GM23338 (cell line): Measurements from ENCODE around the gene G6PC3. TPM values are rescaled to one million over a fixed set of nuclear protein-coding genes. Genes with fewer than 3 reads are reported as not detected.
A peak's percentile ranks its signal among the peaks of the same experiment; 100 is the strongest.

Experiments
- ATAC-seq: fragments of 200-7000 bp; cut with Tn5 transposase; 3 replicates; pipeline ENCODE4 v1.9.1; 2020
- DNase-seq: peaks from one replicate; pipeline ENCODE4 v3.0.0-alpha.2; 2015; ENCODE audit warnings: low spot score
- H2AFZ ChIP-seq: fragments of 200-600 bp; sonication (generic); 2 replicates; pipeline ENCODE4 v1.8.0; 2016; ENCODE audit warnings: antibody characterized with exemption, mild to moderate bottlenecking, moderate library complexity
- H3F3A ChIP-seq: fragments of 200-600 bp; sonication (generic); replicated peaks from 2 replicates; pipeline ENCODE4 v1.8.0; 2017; ENCODE audit warnings: antibody characterized with exemption, mixed run types, low read depth
- H3K27ac ChIP-seq: fragments of 200-600 bp; sonication (generic); 2 replicates; pipeline ENCODE4 v1.6.1; 2016; ENCODE audit warnings: low read depth
- H3K27me3 ChIP-seq: fragments of 200-600 bp; sonication (generic); 2 replicates; pipeline ENCODE4 v1.8.0; 2016; ENCODE audit warnings: mild to moderate bottlenecking, mixed run types, moderate library complexity; ENCODE audit not compliant: insufficient read depth
- H3K36me3 ChIP-seq: fragments of 200-600 bp; sonication (generic); 2 replicates; pipeline ENCODE4 v1.8.0; 2016; ENCODE audit warnings: mild to moderate bottlenecking; ENCODE audit not compliant: insufficient read depth
- H3K4me1 ChIP-seq: fragments of 200-600 bp; sonication (generic); 2 replicates; pipeline ENCODE4 v1.8.0; 2016; ENCODE audit warnings: mild to moderate bottlenecking, moderate library complexity; ENCODE audit not compliant: insufficient read depth
- H3K4me2 ChIP-seq: fragments of 200-600 bp; sonication (generic); 2 replicates; pipeline ENCODE4 v1.7.1; 2017; ENCODE audit warnings: mixed run types
- H3K4me3 ChIP-seq: fragments of 200-600 bp; sonication (generic); 2 replicates; pipeline ENCODE4 v1.6.1; 2016; ENCODE audit warnings: mixed run types
- H3K79me2 ChIP-seq: fragments of 200-600 bp; sonication (generic); replicated peaks from 2 replicates; pipeline ENCODE4 v1.8.0; 2017; ENCODE audit warnings: mild to moderate bottlenecking; ENCODE audit not compliant: insufficient read depth
- H3K9me2 ChIP-seq: fragments of 200-600 bp; sonication (generic); 2 replicates; pipeline ENCODE4 v1.8.0; 2017; ENCODE audit not compliant: insufficient read depth
- H4K20me1 ChIP-seq: fragments of 200-600 bp; sonication (generic); replicated peaks from 2 replicates; pipeline ENCODE4 v1.8.0; 2017; ENCODE audit warnings: mild to moderate bottlenecking; ENCODE audit not compliant: insufficient read depth
- H3K27ac Mint-ChIP-seq: 2 replicates; pipeline ENCODE4 v1.8.0; 2020; ENCODE audit warnings: inconsistent platforms, mild to moderate bottlenecking, moderate library complexity, mixed read lengths
- H3K27me3 Mint-ChIP-seq: 3 replicates; pipeline ENCODE4 v1.8.0; 2022; ENCODE audit warnings: low read depth, mild to moderate bottlenecking, moderate library complexity, mixed read lengths, inconsistent platforms; ENCODE audit not compliant: insufficient read depth, poor library complexity
- H3K36me3 Mint-ChIP-seq: 3 replicates; pipeline ENCODE4 v1.8.0; 2021; ENCODE audit warnings: low read depth, mild to moderate bottlenecking, inconsistent platforms, moderate library complexity, mixed read lengths
- H3K4me1 Mint-ChIP-seq: 3 replicates; pipeline ENCODE4 v1.8.0; 2020; ENCODE audit warnings: mild to moderate bottlenecking, inconsistent platforms, mixed read lengths
- H3K4me3 Mint-ChIP-seq: 3 replicates; pipeline ENCODE4 v1.8.0; 2021; ENCODE audit warnings: moderate library complexity, mild to moderate bottlenecking, inconsistent platforms, mixed read lengths
- H3K9me3 Mint-ChIP-seq: 3 replicates; pipeline ENCODE4 v1.8.0; 2020; ENCODE audit warnings: moderate library complexity, mild to moderate bottlenecking, inconsistent platforms, mixed read lengths
- EZH2 ChIP-seq: fragments of 200-600 bp; sonication (generic); IDR thresholded peaks from one replicate; pipeline ENCODE4 v1.8.0; 2017; ENCODE audit warnings: antibody characterized with exemption, mild to moderate bottlenecking, low read depth; ENCODE audit not compliant: unreplicated experiment
- JUNB ChIP-seq: IDR thresholded peaks from one replicate; pipeline ENCODE4 v1.6.1; 2016; ENCODE audit warnings: antibody characterized with exemption; ENCODE audit not compliant: unreplicated experiment
- NANOG ChIP-seq: IDR thresholded peaks from 2 replicates; pipeline ENCODE4 v1.6.1; 2016; ENCODE audit warnings: antibody characterized with exemption, borderline replicate concordance
- ZNF331 ChIP-seq: fragments of 250-450 bp; sonication (Bioruptor Pico); IDR thresholded peaks from 2 replicates; pipeline ENCODE4 v1.5.0; 2020; ENCODE audit warnings: low read depth, mild to moderate bottlenecking, moderate library complexity
- polyA plus RNA-seq: library from polyadenylated mRNA; unstranded; fragments of >200 nt; fragmentation: Nextera tagmentation; extraction: Ambion mirVana; gene quantifications from 2 replicates; pipeline ENCODE4 v1.2.1, GENCODE V29; 2016
- total RNA-seq: library from RNA; depleted of rRNA; stranded (reverse); fragments of >200 nt; shearing (Covaris generic); gene quantifications from 2 replicates; pipeline ENCODE4 v1.2.3, GENCODE V29; 2014
- TF ChIP-seq, protein P1 (sequence below), 2 experiments: fragments of 200-600 bp in 1 of 2; sonication (generic) in 1 of 2; conservative IDR thresholded peaks; 2 replicates each; pipeline versions ENCODE4 v1.5.1 to v1.6.1; 2016 to 2017; ENCODE audit warnings: antibody characterized with exemption in 2 of 2, low read depth in 2 of 2, mild to moderate bottlenecking in 2 of 2, moderate library complexity in 1 of 2

The G6PC3 gene
- total and polyA plus RNA-seq, 2 experiments from 2014 or later, result 112 to 143 TPM

DNA sequence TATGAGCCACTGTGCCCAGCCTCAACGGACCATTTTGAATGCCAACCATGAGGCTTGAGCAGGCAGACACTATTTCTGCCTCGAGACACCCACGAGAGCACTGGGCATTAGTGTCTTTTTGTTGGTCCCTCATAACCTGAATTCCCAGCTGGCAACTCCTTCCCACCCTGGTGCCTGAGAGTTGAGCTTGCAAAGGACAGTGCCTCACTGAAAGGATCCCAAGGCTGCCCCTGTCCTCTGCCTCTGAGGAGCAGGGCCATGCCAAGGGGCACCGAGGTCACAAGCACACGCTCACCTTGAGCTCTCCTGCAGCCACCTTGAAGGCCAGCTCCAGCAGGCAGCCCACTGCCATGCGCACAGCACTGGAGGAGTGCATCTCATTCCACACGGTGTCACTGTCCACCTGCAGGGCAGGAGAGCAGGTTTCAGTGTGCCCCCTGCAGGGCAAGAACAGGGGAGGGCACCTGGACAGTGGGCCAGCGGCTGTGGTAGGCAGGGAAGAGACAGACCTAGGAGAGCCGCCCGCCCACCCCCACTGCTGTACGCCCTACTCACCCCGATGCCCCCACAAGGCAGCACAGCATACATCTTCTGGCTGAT lies 12.8 kb downstream of the G6PC3 start:
- DNase-seq (no peak), ATAC-seq (no peak; the same call in 2 of the 3 replicates)
- Mint-ChIP-seq H3K27me3 (peaks cover 29% of the 10 kb centered on the region), H3K4me3 (no peak overlapping the region), H3K9me3 (no peaks in the 10 kb centered on the region; the same call in 2 of the 3 replicates), H3K4me1 (peaks cover 42% of the 10 kb centered on the region), H3K36me3 (peaks cover 58% of the 10 kb centered on the region), H3K27ac (no peak overlapping the region)
- H3K79me2 ChIP-seq, result no peaks in the 10 kb centered on the region
- H3K9me2 ChIP-seq, result no peaks in the 10 kb centered on the region
- H3K27me3 ChIP-seq, result no peaks in the 10 kb centered on the region
- H3K4me2 ChIP-seq, result no peak overlapping the region
- no peak overlapping the region for H3K27ac ChIP-seq
- no peak overlapping the region for H3K4me3 ChIP-seq
- H2AFZ ChIP-seq, result no peak overlapping the region
- TF ChIP-seq ZNF331, result no peak
- TF ChIP-seq EZH2, result no peak
- TF ChIP-seq, protein P1, sequence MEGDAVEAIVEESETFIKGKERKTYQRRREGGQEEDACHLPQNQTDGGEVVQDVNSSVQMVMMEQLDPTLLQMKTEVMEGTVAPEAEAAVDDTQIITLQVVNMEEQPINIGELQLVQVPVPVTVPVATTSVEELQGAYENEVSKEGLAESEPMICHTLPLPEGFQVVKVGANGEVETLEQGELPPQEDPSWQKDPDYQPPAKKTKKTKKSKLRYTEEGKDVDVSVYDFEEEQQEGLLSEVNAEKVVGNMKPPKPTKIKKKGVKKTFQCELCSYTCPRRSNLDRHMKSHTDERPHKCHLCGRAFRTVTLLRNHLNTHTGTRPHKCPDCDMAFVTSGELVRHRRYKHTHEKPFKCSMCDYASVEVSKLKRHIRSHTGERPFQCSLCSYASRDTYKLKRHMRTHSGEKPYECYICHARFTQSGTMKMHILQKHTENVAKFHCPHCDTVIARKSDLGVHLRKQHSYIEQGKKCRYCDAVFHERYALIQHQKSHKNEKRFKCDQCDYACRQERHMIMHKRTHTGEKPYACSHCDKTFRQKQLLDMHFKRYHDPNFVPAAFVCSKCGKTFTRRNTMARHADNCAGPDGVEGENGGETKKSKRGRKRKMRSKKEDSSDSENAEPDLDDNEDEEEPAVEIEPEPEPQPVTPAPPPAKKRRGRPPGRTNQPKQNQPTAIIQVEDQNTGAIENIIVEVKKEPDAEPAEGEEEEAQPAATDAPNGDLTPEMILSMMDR (conservative IDR thresholded peaks at IDR 0.05; ENCODE audit: low read depth in 2 of 2), result peak in 1 of 2 experiments; percentile 76; a peak in 3 of 4 replicates
- peaks cover 16% of the 10 kb centered on the region for H3K4me1 ChIP-seq
- H4K20me1 ChIP-seq, result no peaks in the 10 kb centered on the region; the same call in 1 of the 2 replicates
- H3F3A ChIP-seq, result 0 out of 2 replicates have a peak, but pooled peaks cover 13% of the 10 kb centered on the region
- no peaks in the 10 kb centered on the region; the same call in 1 of the 2 replicates for H3K36me3 ChIP-seq

DNA sequence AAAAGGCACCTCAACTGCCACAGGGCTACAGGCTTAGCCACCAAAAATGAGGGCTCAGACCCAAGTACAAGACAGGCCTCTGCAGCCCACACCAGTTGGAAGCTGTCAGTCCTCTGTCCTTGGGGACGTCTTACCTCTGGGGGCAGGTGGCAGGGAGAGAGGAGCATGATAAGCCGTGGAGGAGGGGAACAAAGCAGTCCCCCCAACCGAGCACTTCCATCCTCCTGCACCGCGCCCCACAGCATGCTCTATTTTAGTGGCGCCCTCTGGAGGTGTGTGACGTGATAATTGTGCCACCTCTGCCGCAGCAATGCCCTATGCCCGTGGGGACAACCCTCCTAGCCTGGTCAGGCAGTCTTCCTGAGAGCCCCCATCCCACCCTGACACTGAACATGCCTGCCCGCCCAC lies 13.6 kb downstream of the G6PC3 start:
- Histone ChIP-seq H4K20me1 (no peaks in the 10 kb centered on the region; the same call in 1 of the 2 replicates), H3F3A (0 out of 2 replicates have a peak, but pooled peaks cover 13% of the 10 kb centered on the region), H3K36me3 (no peaks in the 10 kb centered on the region; the same call in 1 of the 2 replicates), H3K27ac (no peak overlapping the region), H2AFZ (no peak overlapping the region), H3K27me3 (no peaks in the 10 kb centered on the region), H3K79me2 (no peaks in the 10 kb centered on the region), H3K4me2 (no peak overlapping the region), H3K4me3 (no peak overlapping the region), H3K9me2 (no peaks in the 10 kb centered on the region), H3K4me1 (peaks cover 16% of the 10 kb centered on the region)
- Mint-ChIP-seq H3K36me3 (peaks cover 56% of the 10 kb centered on the region), H3K9me3 (no peaks in the 10 kb centered on the region; the same call in 2 of the 3 replicates), H3K27me3 (peaks cover 29% of the 10 kb centered on the region), H3K27ac (no peak overlapping the region; the same call in 1 of the 2 replicates), H3K4me3 (no peak overlapping the region), H3K4me1 (peaks cover 47% of the 10 kb centered on the region)
- TF ChIP-seq ZNF331 (no peak), JUNB (no peak), NANOG (no peak)
- TF ChIP-seq, protein P1 (conservative IDR thresholded peaks at IDR 0.05; ENCODE audit: low read depth in 2 of 2), result peak; percentile 62 to 83
- DNase-seq (peak; percentile 86), ATAC-seq (peak; percentile 57)
